Measurements from ENCODE around the gene TMIGD3. TPM values are rescaled to one million over a fixed set of nuclear protein-coding genes. Genes with fewer than 3 reads are reported as not detected.

TMIGD3 gene
- total RNA-seq, 6 experiments from 2014 or later, result 2.4 to 9.7 (median 5.8) TPM

GRCh38 chr1:111511370-111511769 lies 7.9 kb upstream of the TMIGD3 start:
- TF ChIP-seq POLR2A (IDR thresholded peaks at IDR 0.05), result no peak
- TF ChIP-seq CTCF (IDR thresholded peaks at IDR 0.05), result no peak
- ATAC-seq (no peak), DNase-seq (no peak)
- intact Hi-C loops (cut with DNase I), result no loop called here
- H3K9me3 ChIP-seq, result no peaks in the 10 kb centered on the region
- H3K36me3 ChIP-seq, result no peaks in the 10 kb centered on the region
- H3K27me3 ChIP-seq, result no peaks in the 10 kb centered on the region
- 58% methylated on average over 3 of the region's 3 CpGs for WGBS (ENCODE audit: insufficient coverage, low coverage, low lambda C conversion rate, missing lambda C conversion rate)
- no peak overlapping the region for H3K4me3 ChIP-seq
- no peak overlapping the region for H3K27ac ChIP-seq
- H3K4me1 ChIP-seq, result peaks cover 0 to 18% (median 14%) of the 10 kb centered on the region in 4 donors

- intact Hi-C loops (cut with DNase I), result loop anchor here (5.0 to 10.0 kb wide), 2 partner anchors 147 to 155 kb away; no protein-coding TSS in a partner anchor
- DNase-seq (peak in 2 of 3 donors; percentile 33 to 69), ATAC-seq (peak; percentile 5 to 17 (median 8))
- Histone ChIP-seq H3K27ac (peak overlapping the region in 2 of 3 donors; percentile 5 to 75), H3K4me1 (peaks cover 0 to 18% (median 14%) of the 10 kb centered on the region in 4 donors), H3K4me3 (no peak overlapping the region), H3K9me3 (no peaks in the 10 kb centered on the region), H3K36me3 (no peaks in the 10 kb centered on the region), H3K27me3 (no peaks in the 10 kb centered on the region)
- TF ChIP-seq POLR2A (IDR thresholded peaks at IDR 0.05) (no peak), CTCF (IDR thresholded peaks at IDR 0.05) (no peak)
- 13% methylated on average over 3 of the region's 3 CpGs for WGBS (ENCODE audit: insufficient coverage, low coverage, low lambda C conversion rate, missing lambda C conversion rate)
Measured at GRCh38 chr1:111509997-111510375, 6.6 kb upstream of the TMIGD3 start.

- intact Hi-C loops (cut with DNase I), result loop anchor here (5.0 to 10.0 kb wide), 2 partner anchors 150 to 157 kb away; no protein-coding TSS in a partner anchor
- WGBS (ENCODE audit: insufficient coverage, low coverage, low lambda C conversion rate, missing lambda C conversion rate), result 16% methylated on average over 5 of the region's 15 CpGs
- H3K36me3 ChIP-seq, result no peaks in the 10 kb centered on the region
- H3K27me3 ChIP-seq, result no peaks in the 10 kb centered on the region
- H3K27ac ChIP-seq, result peak overlapping the region; percentile 75 to 82 (median 79)
- H3K4me3 ChIP-seq, result peak overlapping the region; percentile 14 to 43 (median 31)
- ATAC-seq (peak; percentile 32 to 52 (median 38)), DNase-seq (peak; percentile 74 to 82 (median 76))
- peaks cover 0 to 18% (median 13%) of the 10 kb centered on the region in 4 donors for H3K4me1 ChIP-seq
- H3K9me3 ChIP-seq, result no peaks in the 10 kb centered on the region
- TF ChIP-seq CTCF (IDR thresholded peaks at IDR 0.05) (no peak), POLR2A (IDR thresholded peaks at IDR 0.05) (peak; percentile 31)
Measured at GRCh38 chr1:111507411-111508201, 4.2 kb upstream of the TMIGD3 start.

- no peaks in the 10 kb centered on the region for H3K36me3 ChIP-seq
- DNase-seq (no peak), ATAC-seq (no peak)
- H3K4me1 ChIP-seq, result peaks cover 0 to 18% (median 13%) of the 10 kb centered on the region in 4 donors
- no peaks in the 10 kb centered on the region for H3K9me3 ChIP-seq
- intact Hi-C loops (cut with DNase I), result loop anchor here (5.0 to 10.0 kb wide), 2 partner anchors 151 to 158 kb away; no protein-coding TSS in a partner anchor
- H3K27ac ChIP-seq, result no peak overlapping the region
- no peak for TF ChIP-seq POLR2A (IDR thresholded peaks at IDR 0.05)
- TF ChIP-seq CTCF (IDR thresholded peaks at IDR 0.05), result no peak
- H3K4me3 ChIP-seq, result no peak overlapping the region
- WGBS (ENCODE audit: insufficient coverage, low coverage, low lambda C conversion rate, missing lambda C conversion rate), result 0% methylated on average over 1 of the region's 2 CpGs
- no peaks in the 10 kb centered on the region for H3K27me3 ChIP-seq
Measured at GRCh38 chr1:111506561-111506960, 3.1 kb upstream of the TMIGD3 start.

All from right lobe of liver (tissue), 6 donors.